NCI-H524 treated with DMSO at 0.1 percent for 48 hours (cell line): ENCODE measurements around the gene H19.

Experiments used
- DNase-seq: peaks from one replicate; lab custom pipeline; 2025; lab: John Stamatoyannopoulos, UW

The H19 gene

GRCh38 chr11:1946812-1947484 is 50.7 kb downstream of the H19 start, which contains the start of gene MRPL23:
TSS of gene MRPL23 (plus strand) at chr11:1947332. CDS start at chr11:1947363, 31 bp downstream.
- DNase-seq, result no peak
